ENCODE data around the gene UGGT2.

The UGGT2 gene

GRCh38 chr13:95809429-95809828 lies 243.8 kb downstream of the UGGT2 start:
- H4K20me1 ChIP-seq (ENCODE audit: insufficient read depth), result no peaks in the 10 kb centered on the region
- H3K36me3 ChIP-seq (ENCODE audit: insufficient read depth), result no peaks in the 10 kb centered on the region

GRCh38 chr13:95805921-95806320 lies 247.3 kb downstream of the UGGT2 start:
- Histone ChIP-seq H3K9ac (no peak overlapping the region), H2AFZ (ENCODE audit: low read depth) (no peak overlapping the region), H3K36me3 (ENCODE audit: insufficient read depth) (no peaks in the 10 kb centered on the region), H3K79me2 (ENCODE audit: insufficient read depth, low read depth) (no peaks in the 10 kb centered on the region), H3K27ac (no peak overlapping the region), H4K20me1 (ENCODE audit: insufficient read depth) (no peaks in the 10 kb centered on the region), H3K4me1 (ENCODE audit: low read depth, poor library complexity, severe bottlenecking) (no peaks in the 10 kb centered on the region), H3K4me3 (IDR thresholded peaks at IDR 0.05; ENCODE audit: insufficient read depth, low read depth, low read length) (no peak overlapping the region), H3K27me3 (ENCODE audit: insufficient read depth, low read depth) (no peaks in the 10 kb centered on the region), H3K4me2 (no peak overlapping the region)
- TF ChIP-seq CTCF (conservative IDR thresholded peaks at IDR 0.05; ENCODE audit: low read depth, low read length), result no peak

More at GRCh38 chr13:95809429-95809828, 243.8 kb downstream of the UGGT2 start:
- Histone ChIP-seq H3K9ac (no peak overlapping the region), H3K4me2 (no peak overlapping the region), H3K4me3 (IDR thresholded peaks at IDR 0.05; ENCODE audit: insufficient read depth, low read depth, low read length) (no peak overlapping the region), H3K79me2 (ENCODE audit: insufficient read depth, low read depth) (no peaks in the 10 kb centered on the region), H3K27ac (no peak overlapping the region), H3K27me3 (ENCODE audit: insufficient read depth, low read depth) (no peaks in the 10 kb centered on the region), H2AFZ (ENCODE audit: low read depth) (no peak overlapping the region), H3K4me1 (ENCODE audit: low read depth, poor library complexity, severe bottlenecking) (no peaks in the 10 kb centered on the region)
- no peak for TF ChIP-seq CTCF (conservative IDR thresholded peaks at IDR 0.05; ENCODE audit: low read depth, low read length)

- Histone ChIP-seq H4K20me1 (ENCODE audit: insufficient read depth) (no peaks in the 10 kb centered on the region), H2AFZ (ENCODE audit: low read depth) (no peak overlapping the region), H3K27ac (no peak overlapping the region), H3K79me2 (ENCODE audit: insufficient read depth, low read depth) (no peaks in the 10 kb centered on the region), H3K36me3 (ENCODE audit: insufficient read depth) (no peaks in the 10 kb centered on the region), H3K4me2 (no peak overlapping the region), H3K9ac (no peak overlapping the region), H3K27me3 (ENCODE audit: insufficient read depth, low read depth) (no peaks in the 10 kb centered on the region), H3K4me1 (ENCODE audit: low read depth, poor library complexity, severe bottlenecking) (no peaks in the 10 kb centered on the region), H3K4me3 (IDR thresholded peaks at IDR 0.05; ENCODE audit: insufficient read depth, low read depth, low read length) (no peak overlapping the region)
- TF ChIP-seq CTCF (conservative IDR thresholded peaks at IDR 0.05; ENCODE audit: low read depth, low read length), result no peak
Observed at GRCh38 chr13:95801825-95802224, 251.4 kb downstream of the UGGT2 start.

GRCh38 chr13:95800436-95800835 lies 252.8 kb downstream of the UGGT2 start:
- no peaks in the 10 kb centered on the region for H3K36me3 ChIP-seq (ENCODE audit: insufficient read depth)
- no peak for TF ChIP-seq CTCF (conservative IDR thresholded peaks at IDR 0.05; ENCODE audit: low read depth, low read length)
- H4K20me1 ChIP-seq (ENCODE audit: insufficient read depth), result no peaks in the 10 kb centered on the region
- H3K27ac ChIP-seq, result no peak overlapping the region
- H3K4me2 ChIP-seq, result no peak overlapping the region
- H3K27me3 ChIP-seq (ENCODE audit: insufficient read depth, low read depth), result no peaks in the 10 kb centered on the region
- no peaks in the 10 kb centered on the region for H3K4me1 ChIP-seq (ENCODE audit: low read depth, poor library complexity, severe bottlenecking)
- H3K9ac ChIP-seq, result no peak overlapping the region
- H3K79me2 ChIP-seq (ENCODE audit: insufficient read depth, low read depth), result no peaks in the 10 kb centered on the region
- no peak overlapping the region for H2AFZ ChIP-seq (ENCODE audit: low read depth)
- no peak overlapping the region for H3K4me3 ChIP-seq (IDR thresholded peaks at IDR 0.05; ENCODE audit: insufficient read depth, low read depth, low read length)
